ENCODE measurements around the gene ILRUN.

DNA sequence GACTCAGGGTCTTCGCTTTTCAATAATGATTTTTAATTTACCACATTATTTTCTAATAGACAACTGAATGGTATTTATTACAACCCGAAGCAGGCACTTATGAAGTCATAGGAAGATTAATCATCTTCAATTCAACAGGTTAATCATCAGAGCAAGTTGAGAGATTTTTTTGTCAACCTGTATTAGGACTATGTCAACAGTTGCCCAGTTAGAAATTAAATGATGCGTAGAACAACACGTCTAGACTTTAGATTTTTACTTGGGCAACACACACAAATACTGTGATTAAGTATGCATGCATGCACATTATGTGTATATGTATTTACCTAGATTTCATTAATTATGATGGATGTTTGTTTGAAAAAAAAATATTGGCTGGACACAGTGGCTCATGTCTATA lies 4.3 kb downstream of the ILRUN start:
- TF ChIP-seq POLR2A (IDR thresholded peaks at IDR 0.05) (no peak), CTCF (IDR thresholded peaks at IDR 0.05) (no peak)
